Prostate gland (tissue), 2 donors: ENCODE measurements around the gene UNC79. TPM values are rescaled to one million over a fixed set of nuclear protein-coding genes. Genes with fewer than 3 reads are reported as not detected.

Source experiments
- DNase-seq: peaks from one replicate; pipeline ENCODE4 v3.0.0-alpha.2; 2019; ENCODE audit warnings: low spot score
- H3K27ac ChIP-seq, 2 donors: fragments of 200-600 bp; sonication (generic); 2 replicates each; pipeline ENCODE4 v1.5.1; 2017 to 2019
- H3K27me3 ChIP-seq: fragments of 200-600 bp; sonication (generic); replicated peaks from 2 replicates; pipeline ENCODE4 v1.5.1; 2019; ENCODE audit not compliant: insufficient read depth
- H3K36me3 ChIP-seq, 2 donors: fragments of 200-600 bp; sonication (generic); 1 replicate in 1 of 2; 2 replicates in 1 of 2; pipeline versions ENCODE4 v1.5.1 to v1.8.1; 2017 to 2019
- H3K4me1 ChIP-seq: fragments of 200-600 bp; sonication (generic); replicated peaks from 2 replicates; pipeline ENCODE4 v1.5.1; 2019
- H3K4me3 ChIP-seq, 2 donors: fragments of 200-600 bp; sonication (generic); 2 replicates each; pipeline ENCODE4 v1.5.1; 2017 to 2019
- H3K9me3 ChIP-seq: fragments of 200-600 bp; sonication (generic); 2 replicates; pipeline ENCODE4 v1.5.1; 2017
- CTCF ChIP-seq, 4 experiments: fragments of 200-600 bp in 2 of 4; fragments of 450-650 bp in 2 of 4; sonication (generic) in 2 of 4; IDR thresholded peaks; 1 replicate in 3 of 4; 2 replicates in 1 of 4; pipeline ENCODE4 v1.5.1; 2016 to 2019; ENCODE audit warnings: antibody characterized with exemption in 4 of 4, mild to moderate bottlenecking in 2 of 4, moderate library complexity in 2 of 4
- POLR2A ChIP-seq: fragments of 450-650 bp; IDR thresholded peaks from one replicate; pipeline ENCODE4 v1.6.1; 2016; ENCODE audit warnings: antibody characterized with exemption, mild to moderate bottlenecking
- POLR2AphosphoS5 ChIP-seq: sonication (generic); formaldehyde crosslinking; IDR thresholded peaks from one replicate; pipeline ENCODE4 v1.6.1; 2017; ENCODE audit warnings: antibody characterized with exemption
- WGBS: methylation state at CpG from one replicate; pipeline ENCODE4 v1.1.5; 2018; 5-methylcytosine and 5-hydroxymethylcytosine counted together
- intact Hi-C: fragments of 100-400 bp; cut with DNase I; formaldehyde crosslinking; loops from one replicate; pipeline ENCODE4 v1.14.2; 2022
- total RNA-seq, 2 donors: library from RNA; depleted of rRNA; stranded (reverse); fragments of >200 nt; gene quantifications; one replicate each; pipeline ENCODE4 v1.1.0, GENCODE V29; 2016

Gene UNC79
- total RNA-seq, 2 donors from 2014 or later, result 0.32 to 1.0 TPM

- no peak overlapping the region for H3K27ac ChIP-seq
- H3K4me3 ChIP-seq, result no peak overlapping the region
- H3K4me1 ChIP-seq, result no peaks in the 10 kb centered on the region
- DNase-seq, result no peak
- H3K9me3 ChIP-seq, result no peaks in the 10 kb centered on the region
- intact Hi-C loops, result no loop called here
- no peaks in the 10 kb centered on the region for H3K36me3 ChIP-seq
- TF ChIP-seq POLR2AphosphoS5 (no peak), CTCF (IDR thresholded peaks at IDR 0.05) (no peak), POLR2A (no peak)
- no peaks in the 10 kb centered on the region for H3K27me3 ChIP-seq
These were observed 175.4 kb downstream of the UNC79 start for GRCh38 chr14:93606091-93606490.

- H3K27me3 ChIP-seq, result no peaks in the 10 kb centered on the region
- H3K4me1 ChIP-seq, result no peaks in the 10 kb centered on the region
- no peaks in the 10 kb centered on the region for H3K9me3 ChIP-seq
- H3K36me3 ChIP-seq, result no peaks in the 10 kb centered on the region
- no peak overlapping the region for H3K4me3 ChIP-seq
- TF ChIP-seq POLR2AphosphoS5, result no peak
- TF ChIP-seq CTCF (IDR thresholded peaks at IDR 0.05), result peak; percentile 14 to 54 (median 30)
- WGBS, result 50% methylated on average over 7 of the region's 7 CpGs
- no peak for DNase-seq
- intact Hi-C loops, result no loop called here
- H3K27ac ChIP-seq, result no peak overlapping the region
These were observed 188.5 kb downstream of the UNC79 start for GRCh38 chr14:93619176-93619793.

- H3K36me3 ChIP-seq, result no peaks in the 10 kb centered on the region
- H3K4me3 ChIP-seq, result no peak overlapping the region
- intact Hi-C loops, result no loop called here
- no peaks in the 10 kb centered on the region for H3K9me3 ChIP-seq
- H3K27me3 ChIP-seq, result no peaks in the 10 kb centered on the region
- TF ChIP-seq POLR2AphosphoS5 (no peak), POLR2A (no peak), CTCF (IDR thresholded peaks at IDR 0.05) (no peak)
- no peaks in the 10 kb centered on the region for H3K4me1 ChIP-seq
- H3K27ac ChIP-seq, result no peak overlapping the region
- DNase-seq, result no peak
- WGBS, result 93% methylated on average over 4 of the region's 4 CpGs
These were observed 197.3 kb downstream of the UNC79 start for GRCh38 chr14:93628048-93628447.

- Histone ChIP-seq H3K36me3 (no peaks in the 10 kb centered on the region), H3K4me1 (no peaks in the 10 kb centered on the region), H3K27ac (no peak overlapping the region), H3K27me3 (no peaks in the 10 kb centered on the region), H3K9me3 (no peaks in the 10 kb centered on the region), H3K4me3 (no peak overlapping the region)
- DNase-seq, result no peak
- intact Hi-C loops, result no loop called here
- TF ChIP-seq POLR2A, result no peak
- no peak for TF ChIP-seq POLR2AphosphoS5
These were observed 198.9 kb downstream of the UNC79 start for GRCh38 chr14:93629643-93630042.

GRCh38 chr14:93638790-93639189 lies 208.1 kb downstream of the UNC79 start:
- no peak for TF ChIP-seq CTCF (IDR thresholded peaks at IDR 0.05)
- intact Hi-C loops, result no loop called here
- no peaks in the 10 kb centered on the region for H3K4me1 ChIP-seq
- no peaks in the 10 kb centered on the region for H3K27me3 ChIP-seq
- DNase-seq, result no peak
- H3K4me3 ChIP-seq, result no peak overlapping the region
- H3K36me3 ChIP-seq, result no peaks in the 10 kb centered on the region
- H3K9me3 ChIP-seq, result no peaks in the 10 kb centered on the region
- no peak overlapping the region for H3K27ac ChIP-seq
- WGBS, result 80% methylated on average over 5 of the region's 5 CpGs
